Brain (organoid and tissue), 1 donor: ENCODE measurements around the gene SLC6A2. TPM values are rescaled to one million over a fixed set of nuclear protein-coding genes. Genes with fewer than 3 reads are reported as not detected.

Experiments
- polyA plus RNA-seq: library from polyadenylated mRNA; stranded (reverse); fragments of 350-450 nt; fragmentation: Illumina TruSeq; extraction: RNeasy Lipid Tissue Mini Kit (QIAGEN cat#74804); gene quantifications from one replicate; pipeline ENCODE4 v1.2.3, GENCODE V29; 2015; ENCODE audit warnings: low read depth, low replicate concordance; ENCODE audit not compliant: insufficient read depth

Gene SLC6A2
- polyA plus RNA-seq, 1 donor from 2014 or later: not detected

Other genes with a start within 250 kb of the SLC6A2 start
- gene MMP2, start 176.8 kb upstream of the SLC6A2 start, polyA plus RNA-seq: 4.2 TPM
- gene LPCAT2, start 146.9 kb upstream of the SLC6A2 start, polyA plus RNA-seq: 1.7 TPM
- gene CAPNS2, start 89.3 kb upstream of the SLC6A2 start, polyA plus RNA-seq: not detected
- gene CES1, start 177.1 kb downstream of the SLC6A2 start, polyA plus RNA-seq: 1.5 TPM
- not detected for gene CES5A, start 219.4 kb downstream of the SLC6A2 start, polyA plus RNA-seq